WTC11 (cell line): ENCODE data around the gene CNOT8. TPM values are rescaled to one million over a fixed set of nuclear protein-coding genes. Genes with fewer than 3 reads are reported as not detected.

Experiments
- ATAC-seq: fragments of 200-7000 bp; cut with Tn5 transposase; 2 replicates; pipeline ENCODE4 v1.10.0; 2021; ENCODE audit warnings: mild to moderate bottlenecking, moderate library complexity
- CTCF ChIA-PET: fragments of 300-600 bp; sonication (Branson Sonifier 250); formaldehyde crosslinking; loops from one replicate; lab custom pipeline; 2021; ENCODE audit warnings: antibody characterized with exemption; lab: Charles Lee
- POLR2A ChIA-PET: fragments of 350-600 bp; sonication (Branson Sonifier 250); formaldehyde crosslinking; loops from one replicate; lab custom pipeline; 2021; ENCODE audit warnings: antibody characterized with exemption; lab: Charles Lee
- DNase-seq: peaks from one replicate; pipeline ENCODE4 v3.0.0; 2021; ENCODE audit warnings: low spot score
- H3K27ac Mint-ChIP-seq: 2 replicates; pipeline ENCODE4 v1.8.0; 2021; ENCODE audit warnings: mixed read lengths
- H3K27me3 Mint-ChIP-seq: 2 replicates; pipeline ENCODE4 v1.8.0; 2021; ENCODE audit warnings: low read depth, mild to moderate bottlenecking, moderate library complexity, mixed read lengths
- H3K36me3 Mint-ChIP-seq: 2 replicates; pipeline ENCODE4 v1.8.0; 2021; ENCODE audit warnings: mixed read lengths
- H3K4me1 Mint-ChIP-seq: 2 replicates; pipeline ENCODE4 v1.8.0; 2022; ENCODE audit warnings: mixed read lengths
- H3K4me3 Mint-ChIP-seq: 2 replicates; pipeline ENCODE4 v1.8.0; 2021; ENCODE audit warnings: mild to moderate bottlenecking, moderate library complexity, mixed read lengths
- H3K9me3 Mint-ChIP-seq: 2 replicates; pipeline ENCODE4 v1.8.0; 2021; ENCODE audit warnings: mixed read lengths
- ATF1 ChIP-seq: sonication (generic); formaldehyde crosslinking; IDR thresholded peaks from 2 replicates; pipeline ENCODE4 v1.8.1; 2023; ENCODE audit warnings: mild to moderate bottlenecking, moderate library complexity, missing genetic modification reagents
- ATF6 ChIP-seq: sonication (generic); formaldehyde crosslinking; IDR thresholded peaks from 2 replicates; pipeline ENCODE4 v1.8.1; 2023; ENCODE audit warnings: mild to moderate bottlenecking, missing genetic modification reagents
- EMX1 ChIP-seq: fragments of 250-450 bp; sonication (Bioruptor Pico); IDR thresholded peaks from 2 replicates; pipeline ENCODE4 v1.8.0; 2021; ENCODE audit warnings: mild to moderate bottlenecking
- FOXK1 ChIP-seq: sonication (generic); formaldehyde crosslinking; IDR thresholded peaks from 2 replicates; pipeline ENCODE4 v1.8.0; 2022; ENCODE audit warnings: mild to moderate bottlenecking, moderate library complexity, missing genetic modification reagents
- GRHL2 ChIP-seq: fragments of 250-450 bp; sonication (Bioruptor Pico); IDR thresholded peaks from 2 replicates; pipeline ENCODE4 v1.8.0; 2022; ENCODE audit warnings: mild to moderate bottlenecking, moderate library complexity; ENCODE audit not compliant: insufficient replicate concordance, severe bottlenecking
- KAT7 ChIP-seq: sonication (generic); formaldehyde crosslinking; IDR thresholded peaks from 2 replicates; pipeline ENCODE4 v1.8.1; 2023; ENCODE audit warnings: missing genetic modification reagents, mild to moderate bottlenecking, borderline replicate concordance
- NFATC4 ChIP-seq: fragments of 250-450 bp; sonication (Bioruptor Pico); IDR thresholded peaks from 2 replicates; pipeline ENCODE4 v1.9.0; 2021; ENCODE audit warnings: mild to moderate bottlenecking
- NFE2L1 ChIP-seq: sonication (generic); formaldehyde crosslinking; IDR thresholded peaks from 2 replicates; pipeline ENCODE4 v1.8.1; 2023; ENCODE audit warnings: missing genetic modification reagents
- NR2C2 ChIP-seq: sonication (generic); formaldehyde crosslinking; IDR thresholded peaks from 2 replicates; pipeline ENCODE4 v1.8.0; 2022; ENCODE audit warnings: mild to moderate bottlenecking, missing genetic modification reagents
- NR3C1 ChIP-seq: sonication (generic); formaldehyde crosslinking; conservative IDR thresholded peaks from 2 replicates; pipeline ENCODE4 v1.8.1; 2023; ENCODE audit warnings: low read depth, mild to moderate bottlenecking, missing genetic modification reagents
- RELA ChIP-seq: sonication (generic); formaldehyde crosslinking; IDR thresholded peaks from 2 replicates; pipeline ENCODE4 v1.8.1; 2022; ENCODE audit warnings: missing genetic modification reagents, mild to moderate bottlenecking, borderline replicate concordance
- RORB ChIP-seq: fragments of 250-450 bp; sonication (Bioruptor Pico); IDR thresholded peaks from 2 replicates; pipeline ENCODE4 v1.9.0; 2021; ENCODE audit warnings: mild to moderate bottlenecking
- SMAD4 ChIP-seq: sonication (generic); formaldehyde crosslinking; IDR thresholded peaks from 2 replicates; pipeline ENCODE4 v1.8.0; 2022; ENCODE audit warnings: mild to moderate bottlenecking, missing genetic modification reagents
- SP1 ChIP-seq: sonication (generic); formaldehyde crosslinking; conservative IDR thresholded peaks from 2 replicates; pipeline ENCODE4 v1.8.1; 2022; ENCODE audit warnings: missing genetic modification reagents
- TEAD1 ChIP-seq: sonication (generic); formaldehyde crosslinking; IDR thresholded peaks from 2 replicates; pipeline ENCODE4 v1.8.0; 2022; ENCODE audit warnings: mild to moderate bottlenecking, missing genetic modification reagents
- TP53 ChIP-seq: sonication (generic); formaldehyde crosslinking; IDR thresholded peaks from 2 replicates; pipeline ENCODE4 v1.8.1; 2023; ENCODE audit warnings: mild to moderate bottlenecking, missing genetic modification reagents
- ZBTB21 ChIP-seq: sonication (generic); formaldehyde crosslinking; IDR thresholded peaks from 2 replicates; pipeline ENCODE4 v1.8.1; 2023; ENCODE audit warnings: mild to moderate bottlenecking, missing genetic modification reagents, borderline replicate concordance
- ZBTB43 ChIP-seq: sonication (generic); formaldehyde crosslinking; IDR thresholded peaks from 2 replicates; pipeline ENCODE4 v1.8.1; 2023; ENCODE audit warnings: mild to moderate bottlenecking, missing genetic modification reagents
- ZNF121 ChIP-seq: sonication (generic); formaldehyde crosslinking; IDR thresholded peaks from 2 replicates; pipeline ENCODE4 v1.8.0; 2023; ENCODE audit warnings: missing genetic modification reagents
- ZNF232 ChIP-seq: sonication (generic); formaldehyde crosslinking; IDR thresholded peaks from 2 replicates; pipeline ENCODE4 v1.8.0; 2022; ENCODE audit warnings: mild to moderate bottlenecking, missing genetic modification reagents
- ZNF423 ChIP-seq: fragments of 250-450 bp; sonication (Bioruptor Pico); IDR thresholded peaks from 2 replicates; pipeline ENCODE4 v2.1.2; 2022; ENCODE audit warnings: mild to moderate bottlenecking, moderate library complexity
- total RNA-seq: library from RNA; stranded (reverse); gene quantifications from 3 replicates; pipeline ENCODE4 v1.2.3, GENCODE V29; 2021
- TF ChIP-seq, protein P1 (sequence below): sonication (generic); formaldehyde crosslinking; IDR thresholded peaks from 2 replicates; pipeline ENCODE4 v1.8.0; 2022; ENCODE audit warnings: mild to moderate bottlenecking, missing genetic modification reagents
- TF ChIP-seq, protein P2 (sequence below): fragments of 250-450 bp; sonication (Bioruptor Pico); IDR thresholded peaks from 2 replicates; pipeline ENCODE4 v1.9.0; 2021; ENCODE audit warnings: mild to moderate bottlenecking
- TF ChIP-seq, protein P3 (sequence below): sonication (generic); formaldehyde crosslinking; IDR thresholded peaks from 2 replicates; pipeline ENCODE4 v1.8.1; 2023; ENCODE audit warnings: mild to moderate bottlenecking, missing genetic modification reagents, moderate library complexity
- TF ChIP-seq, protein P4 (sequence below): fragments of 250-450 bp; sonication (Bioruptor Pico); IDR thresholded peaks from 2 replicates; pipeline ENCODE4 v1.8.0; 2021; ENCODE audit warnings: mild to moderate bottlenecking

The CNOT8 gene
- total RNA-seq, 1 experiment from 2014 or later, result 58.6 TPM

- H3K27me3 Mint-ChIP-seq, result no peaks in the 10 kb centered on the region
- DNase-seq (no peak), ATAC-seq (no peak)
- H3K36me3 Mint-ChIP-seq, result peaks cover 40% of the 10 kb centered on the region
- no peak overlapping the region for H3K4me3 Mint-ChIP-seq
- no peak overlapping the region for H3K27ac Mint-ChIP-seq
- ChIA-PET POLR2A (no interaction called here), CTCF (no interaction called here)
- no peaks in the 10 kb centered on the region for H3K9me3 Mint-ChIP-seq
- TF ChIP-seq ATF6, result no peak
- TF ChIP-seq NR2C2, result no peak
- TF ChIP-seq ZBTB43 (CRISPR knock-in tag), result no peak
- no peak for TF ChIP-seq RORB (CRISPR knock-in tag)
- no peak for TF ChIP-seq GRHL2
- no peak for TF ChIP-seq SP1 (CRISPR knock-in tag)
- TF ChIP-seq TP53 (CRISPR knock-in tag), result no peak
- no peak for TF ChIP-seq ZNF232 (CRISPR knock-in tag)
- no peak for TF ChIP-seq ZNF423
- TF ChIP-seq ATF1 (CRISPR knock-in tag), result no peak
- no peak for TF ChIP-seq SMAD4 (CRISPR knock-in tag)
- TF ChIP-seq FOXK1 (CRISPR knock-in tag), result no peak
- TF ChIP-seq, protein P1, sequence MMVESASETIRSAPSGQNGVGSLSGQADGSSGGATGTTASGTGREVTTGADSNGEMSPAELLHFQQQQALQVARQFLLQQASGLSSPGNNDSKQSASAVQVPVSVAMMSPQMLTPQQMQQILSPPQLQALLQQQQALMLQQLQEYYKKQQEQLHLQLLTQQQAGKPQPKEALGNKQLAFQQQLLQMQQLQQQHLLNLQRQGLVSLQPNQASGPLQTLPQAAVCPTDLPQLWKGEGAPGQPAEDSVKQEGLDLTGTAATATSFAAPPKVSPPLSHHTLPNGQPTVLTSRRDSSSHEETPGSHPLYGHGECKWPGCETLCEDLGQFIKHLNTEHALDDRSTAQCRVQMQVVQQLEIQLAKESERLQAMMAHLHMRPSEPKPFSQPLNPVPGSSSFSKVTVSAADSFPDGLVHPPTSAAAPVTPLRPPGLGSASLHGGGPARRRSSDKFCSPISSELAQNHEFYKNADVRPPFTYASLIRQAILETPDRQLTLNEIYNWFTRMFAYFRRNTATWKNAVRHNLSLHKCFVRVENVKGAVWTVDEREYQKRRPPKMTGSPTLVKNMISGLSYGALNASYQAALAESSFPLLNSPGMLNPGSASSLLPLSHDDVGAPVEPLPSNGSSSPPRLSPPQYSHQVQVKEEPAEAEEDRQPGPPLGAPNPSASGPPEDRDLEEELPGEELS (CRISPR knock-in tag), result no peak
- no peaks in the 10 kb centered on the region for H3K4me1 Mint-ChIP-seq
Observed at GRCh38 chr5:154917757-154918156, 59.3 kb downstream of the CNOT8 start.

DNA sequence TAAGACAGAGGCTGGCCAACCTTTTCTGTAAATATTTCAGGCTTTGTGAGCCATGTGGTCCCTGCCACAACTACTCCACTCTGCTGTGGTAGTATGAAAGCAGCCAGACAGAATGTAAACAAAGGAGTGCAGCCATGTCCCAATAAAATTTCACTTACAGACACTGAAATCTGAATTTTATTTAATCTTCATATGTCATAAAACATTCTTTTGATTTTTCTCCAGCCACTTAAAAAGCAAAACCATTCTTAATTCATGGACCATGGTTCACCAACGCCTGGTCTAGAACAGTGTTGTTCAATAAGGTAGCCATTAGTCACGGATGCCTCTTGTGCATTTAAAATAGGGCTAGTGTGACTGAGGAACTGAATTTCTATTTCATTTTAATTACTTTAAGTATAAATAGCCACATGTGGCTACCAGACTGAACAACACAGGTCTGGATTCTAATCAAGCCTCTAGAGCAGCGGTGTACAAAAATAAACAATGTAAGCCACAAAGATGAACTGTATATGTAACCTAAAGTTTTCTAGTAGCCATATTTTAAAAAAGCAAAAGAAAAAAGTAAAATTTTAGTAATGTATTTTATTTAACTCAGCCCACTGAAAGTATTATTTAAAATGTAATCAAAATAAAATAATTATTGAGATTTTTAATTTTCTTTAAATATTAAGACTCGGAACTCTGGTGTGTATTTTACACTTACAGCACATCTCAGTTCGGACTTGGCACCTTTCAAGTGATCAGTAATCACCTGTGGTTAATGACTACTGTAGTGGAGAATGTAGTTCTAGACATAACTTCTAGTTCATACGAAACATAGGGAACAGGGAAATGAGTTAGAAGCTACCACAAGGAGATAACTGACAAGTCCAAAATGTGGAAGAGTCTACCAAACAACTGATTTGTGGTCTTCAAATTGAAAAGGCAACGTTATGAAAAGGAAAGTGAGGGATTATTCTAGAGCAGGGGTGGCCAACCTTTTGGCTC is 65.3 kb downstream of the CNOT8 start:
- POLR2A ChIA-PET, result no interaction called here
- H3K27ac Mint-ChIP-seq, result no peak overlapping the region
- no peaks in the 10 kb centered on the region for H3K4me1 Mint-ChIP-seq
- ATAC-seq (no peak), DNase-seq (no peak)
- H3K9me3 Mint-ChIP-seq, result no peaks in the 10 kb centered on the region
- H3K27me3 Mint-ChIP-seq, result no peaks in the 10 kb centered on the region
- peaks cover 67% of the 10 kb centered on the region for H3K36me3 Mint-ChIP-seq
- CTCF ChIA-PET, result no interaction called here
- no peak overlapping the region for H3K4me3 Mint-ChIP-seq
- TF ChIP-seq KAT7, result no peak
- no peak for TF ChIP-seq NFE2L1 (CRISPR knock-in tag)
- TF ChIP-seq EMX1 (CRISPR knock-in tag), result no peak
- TF ChIP-seq ZNF423, result no peak
- TF ChIP-seq SP1 (CRISPR knock-in tag), result no peak
- TF ChIP-seq, protein P2, sequence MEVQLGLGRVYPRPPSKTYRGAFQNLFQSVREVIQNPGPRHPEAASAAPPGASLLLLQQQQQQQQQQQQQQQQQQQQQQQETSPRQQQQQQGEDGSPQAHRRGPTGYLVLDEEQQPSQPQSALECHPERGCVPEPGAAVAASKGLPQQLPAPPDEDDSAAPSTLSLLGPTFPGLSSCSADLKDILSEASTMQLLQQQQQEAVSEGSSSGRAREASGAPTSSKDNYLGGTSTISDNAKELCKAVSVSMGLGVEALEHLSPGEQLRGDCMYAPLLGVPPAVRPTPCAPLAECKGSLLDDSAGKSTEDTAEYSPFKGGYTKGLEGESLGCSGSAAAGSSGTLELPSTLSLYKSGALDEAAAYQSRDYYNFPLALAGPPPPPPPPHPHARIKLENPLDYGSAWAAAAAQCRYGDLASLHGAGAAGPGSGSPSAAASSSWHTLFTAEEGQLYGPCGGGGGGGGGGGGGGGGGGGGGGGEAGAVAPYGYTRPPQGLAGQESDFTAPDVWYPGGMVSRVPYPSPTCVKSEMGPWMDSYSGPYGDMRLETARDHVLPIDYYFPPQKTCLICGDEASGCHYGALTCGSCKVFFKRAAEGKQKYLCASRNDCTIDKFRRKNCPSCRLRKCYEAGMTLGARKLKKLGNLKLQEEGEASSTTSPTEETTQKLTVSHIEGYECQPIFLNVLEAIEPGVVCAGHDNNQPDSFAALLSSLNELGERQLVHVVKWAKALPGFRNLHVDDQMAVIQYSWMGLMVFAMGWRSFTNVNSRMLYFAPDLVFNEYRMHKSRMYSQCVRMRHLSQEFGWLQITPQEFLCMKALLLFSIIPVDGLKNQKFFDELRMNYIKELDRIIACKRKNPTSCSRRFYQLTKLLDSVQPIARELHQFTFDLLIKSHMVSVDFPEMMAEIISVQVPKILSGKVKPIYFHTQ (CRISPR knock-in tag), result no peak
- no peak for TF ChIP-seq NFATC4 (CRISPR knock-in tag)
- TF ChIP-seq, protein P3, sequence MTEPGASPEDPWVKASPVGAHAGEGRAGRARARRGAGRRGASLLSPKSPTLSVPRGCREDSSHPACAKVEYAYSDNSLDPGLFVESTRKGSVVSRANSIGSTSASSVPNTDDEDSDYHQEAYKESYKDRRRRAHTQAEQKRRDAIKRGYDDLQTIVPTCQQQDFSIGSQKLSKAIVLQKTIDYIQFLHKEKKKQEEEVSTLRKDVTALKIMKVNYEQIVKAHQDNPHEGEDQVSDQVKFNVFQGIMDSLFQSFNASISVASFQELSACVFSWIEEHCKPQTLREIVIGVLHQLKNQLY, result no peak
- TF ChIP-seq NR3C1, result no peak
- TF ChIP-seq ZNF121, result no peak
- TF ChIP-seq SMAD4 (CRISPR knock-in tag), result no peak
- no peak for TF ChIP-seq ZBTB21 (CRISPR knock-in tag)
- TF ChIP-seq TEAD1 (CRISPR knock-in tag), result no peak
- TF ChIP-seq NR2C2, result no peak
- TF ChIP-seq, protein P4, sequence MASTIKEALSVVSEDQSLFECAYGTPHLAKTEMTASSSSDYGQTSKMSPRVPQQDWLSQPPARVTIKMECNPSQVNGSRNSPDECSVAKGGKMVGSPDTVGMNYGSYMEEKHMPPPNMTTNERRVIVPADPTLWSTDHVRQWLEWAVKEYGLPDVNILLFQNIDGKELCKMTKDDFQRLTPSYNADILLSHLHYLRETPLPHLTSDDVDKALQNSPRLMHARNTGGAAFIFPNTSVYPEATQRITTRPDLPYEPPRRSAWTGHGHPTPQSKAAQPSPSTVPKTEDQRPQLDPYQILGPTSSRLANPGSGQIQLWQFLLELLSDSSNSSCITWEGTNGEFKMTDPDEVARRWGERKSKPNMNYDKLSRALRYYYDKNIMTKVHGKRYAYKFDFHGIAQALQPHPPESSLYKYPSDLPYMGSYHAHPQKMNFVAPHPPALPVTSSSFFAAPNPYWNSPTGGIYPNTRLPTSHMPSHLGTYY (CRISPR knock-in tag), result no peak
- TF ChIP-seq GRHL2, result no peak
- no peak for TF ChIP-seq RELA (CRISPR knock-in tag)
